ENCODE measurements around the gene SLC4A11.

SLC4A11 gene

GRCh38 chr20:3239026-3239866, at the start of gene SLC4A11:
TSS of gene SLC4A11 (minus strand) at chr20:3239190. CDS start at chr20:3239137, 53 bp downstream.
- DNase-seq (ENCODE audit: low spot score) = peak; percentile 93

- DNase-seq (ENCODE audit: low spot score) = no peak
Observed at GRCh38 chr20:3283222-3283820, 44.3 kb upstream of the SLC4A11 start.

- DNase-seq (ENCODE audit: low spot score) = no peak
Observed at GRCh38 chr20:3282271-3283221, 43.6 kb upstream of the SLC4A11 start.

- no peak for DNase-seq (ENCODE audit: low spot score)
Observed at GRCh38 chr20:3281437-3281836, 42.4 kb upstream of the SLC4A11 start.

- DNase-seq (ENCODE audit: low spot score) = no peak
Observed at GRCh38 chr20:3279761-3280160, 40.8 kb upstream of the SLC4A11 start.

- DNase-seq (ENCODE audit: low spot score) = no peak
Observed at GRCh38 chr20:3277686-3278465, 38.9 kb upstream of the SLC4A11 start.

- DNase-seq (ENCODE audit: low spot score) = peak; percentile 66
Observed at GRCh38 chr20:3276680-3277015, 37.7 kb upstream of the SLC4A11 start.

- DNase-seq (ENCODE audit: low spot score) = no peak
Observed at GRCh38 chr20:3275966-3276679, 37.1 kb upstream of the SLC4A11 start.

- DNase-seq (ENCODE audit: low spot score) = no peak
Observed at GRCh38 chr20:3275064-3275935, 36.3 kb upstream of the SLC4A11 start.

GRCh38 chr20:3273371-3273770, 34.4 kb upstream of the SLC4A11 start:
- no peak for DNase-seq (ENCODE audit: low spot score)

GRCh38 chr20:3270051-3270450, 31.1 kb upstream of the SLC4A11 start:
- DNase-seq (ENCODE audit: low spot score) = no peak

- DNase-seq (ENCODE audit: low spot score) = no peak
Observed at GRCh38 chr20:3262566-3262965, 23.6 kb upstream of the SLC4A11 start.

GRCh38 chr20:3258429-3258828, 19.4 kb upstream of the SLC4A11 start:
- no peak for DNase-seq (ENCODE audit: low spot score)

- DNase-seq (ENCODE audit: low spot score) = no peak
Observed at GRCh38 chr20:3255728-3256127, 16.7 kb upstream of the SLC4A11 start.

- DNase-seq (ENCODE audit: low spot score) = no peak
Observed at GRCh38 chr20:3251806-3252205, 12.8 kb upstream of the SLC4A11 start.

GRCh38 chr20:3250091-3250504, 11.1 kb upstream of the SLC4A11 start:
- DNase-seq (ENCODE audit: low spot score) = peak; percentile 98

- DNase-seq (ENCODE audit: low spot score) = no peak
Observed at GRCh38 chr20:3248993-3249347, 10.0 kb upstream of the SLC4A11 start.

- DNase-seq (ENCODE audit: low spot score) = no peak
Observed at GRCh38 chr20:3248167-3248992, 9.4 kb upstream of the SLC4A11 start.

- DNase-seq (ENCODE audit: low spot score) = no peak
Observed at GRCh38 chr20:3247638-3248037, 8.6 kb upstream of the SLC4A11 start.

Measured in HuH-7.5 (cell line).